Fibroblast of skin of left quadriceps (primary cell): ENCODE results near the gene TUBG2.
"Not testable (repeated sequence)": the region's sequence is repeated elsewhere in the genome, so short reads cannot be mapped to it uniquely, and the experiment has no call there.

Source experiments
- DNase-seq, 2 experiments: peaks; one replicate each; pipeline ENCODE4 v3.0.0-alpha.2; 2013; ENCODE audit warnings: low read depth in 2 of 2

TUBG2 gene

DNA sequence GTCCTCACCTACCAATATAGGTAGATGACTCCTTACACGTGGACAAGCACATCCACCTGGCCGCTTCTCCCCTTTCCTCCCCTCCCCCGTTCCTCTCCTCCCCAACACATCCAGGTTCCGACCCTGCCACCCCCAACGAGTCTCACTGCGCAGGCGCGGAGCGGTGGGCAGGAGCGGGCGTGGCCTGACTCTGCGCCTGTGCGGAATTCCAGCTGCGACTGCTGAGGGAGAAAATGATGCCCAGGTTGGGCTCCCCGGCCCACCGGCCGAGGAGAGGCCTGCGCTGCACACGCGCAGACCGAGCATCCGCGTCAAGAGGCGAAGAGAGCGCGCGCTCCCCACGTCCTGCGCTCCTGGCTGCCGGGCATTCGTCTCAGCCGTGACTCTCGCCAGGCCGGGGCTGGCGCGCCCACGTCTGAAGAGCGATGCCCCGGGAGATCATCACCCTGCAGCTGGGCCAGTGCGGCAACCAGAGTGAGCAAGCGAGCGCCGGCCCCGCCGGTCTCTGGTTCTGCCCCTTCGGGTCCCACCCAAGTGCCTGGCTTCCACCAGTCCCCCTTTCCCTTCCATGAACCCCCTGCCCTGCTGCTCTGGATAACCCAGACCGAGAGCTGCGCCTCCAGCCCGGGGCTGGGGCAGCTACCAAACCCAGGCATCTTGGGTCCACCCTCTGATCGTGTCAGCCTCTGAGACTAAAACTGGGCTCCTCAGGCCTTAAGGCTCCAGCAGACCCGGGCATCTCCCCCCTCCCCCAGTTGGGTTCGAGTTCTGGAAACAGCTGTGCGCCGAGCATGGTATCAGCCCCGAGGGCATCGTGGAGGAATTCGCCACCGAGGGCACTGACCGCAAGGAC, at the start of gene TUBG2:
Gene TUBG2 (plus strand): TSS at position 206 of the 853 bp plus-strand sequence. CDS start 220 bp downstream, at position 426.
- DNase-seq, result peak; percentile 80 to 83

DNA sequence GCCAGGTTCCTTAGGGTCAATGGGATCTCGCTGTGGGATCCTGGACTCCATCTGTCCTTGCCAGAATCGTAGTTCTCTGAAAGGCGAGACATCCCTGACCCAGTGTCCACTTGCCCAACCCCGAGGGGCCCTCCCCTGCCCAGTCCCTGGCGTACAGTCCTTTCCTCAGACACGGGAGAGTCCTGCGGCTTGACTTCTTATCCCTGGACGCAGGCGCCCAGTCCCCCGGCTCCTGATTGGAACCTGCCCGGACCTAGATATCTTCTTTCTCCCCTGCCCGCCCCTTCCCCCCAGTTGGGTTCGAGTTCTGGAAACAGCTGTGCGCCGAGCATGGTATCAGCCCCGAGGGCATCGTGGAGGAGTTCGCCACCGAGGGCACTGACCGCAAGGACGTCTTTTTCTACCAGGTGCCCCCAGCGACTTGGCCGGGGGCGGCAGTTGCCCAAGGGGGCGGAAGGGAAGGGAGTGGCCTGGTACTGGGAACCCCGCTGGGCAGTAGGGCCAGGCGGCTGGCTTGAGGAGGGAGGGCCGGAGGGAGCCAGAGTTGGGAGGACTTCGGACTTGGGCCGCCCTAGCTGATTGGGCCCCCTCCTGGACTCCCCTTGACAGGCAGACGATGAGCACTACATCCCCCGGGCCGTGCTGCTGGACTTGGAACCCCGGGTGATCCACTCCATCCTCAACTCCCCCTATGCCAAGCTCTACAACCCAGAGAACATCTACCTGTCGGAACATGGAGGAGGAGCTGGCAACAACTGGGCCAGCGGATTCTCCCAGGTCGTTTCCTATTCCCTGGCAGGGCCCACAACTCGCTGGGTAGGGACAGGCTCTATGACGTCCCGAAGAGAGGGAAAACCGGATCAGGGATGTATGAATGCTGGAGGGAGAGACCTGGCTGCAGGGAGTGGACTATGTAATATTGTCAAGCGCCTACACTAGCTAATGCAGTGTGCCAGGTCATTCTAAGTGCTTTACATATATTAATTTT, 49.0 kb upstream of the TUBG2 start:
- not testable (repeated sequence) for DNase-seq

DNA sequence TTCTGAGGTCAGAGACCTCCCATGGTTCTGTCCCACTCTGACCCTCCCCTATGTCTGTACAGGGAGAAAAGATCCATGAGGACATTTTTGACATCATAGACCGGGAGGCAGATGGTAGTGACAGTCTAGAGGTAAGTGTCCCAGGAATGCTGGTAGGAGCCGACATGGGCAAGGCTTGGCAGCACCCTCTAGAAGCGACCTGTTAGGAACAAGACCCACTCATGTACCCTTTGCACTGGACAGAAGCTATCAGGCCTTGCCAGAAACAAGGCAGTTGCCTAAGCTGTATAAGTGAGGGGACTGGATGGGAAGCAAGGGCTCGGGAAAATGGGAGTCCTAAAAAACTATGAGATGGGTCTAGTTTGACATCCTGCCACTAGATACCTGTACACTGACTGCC, 47.1 kb upstream of the TUBG2 start:
- DNase-seq, result no peak

DNA sequence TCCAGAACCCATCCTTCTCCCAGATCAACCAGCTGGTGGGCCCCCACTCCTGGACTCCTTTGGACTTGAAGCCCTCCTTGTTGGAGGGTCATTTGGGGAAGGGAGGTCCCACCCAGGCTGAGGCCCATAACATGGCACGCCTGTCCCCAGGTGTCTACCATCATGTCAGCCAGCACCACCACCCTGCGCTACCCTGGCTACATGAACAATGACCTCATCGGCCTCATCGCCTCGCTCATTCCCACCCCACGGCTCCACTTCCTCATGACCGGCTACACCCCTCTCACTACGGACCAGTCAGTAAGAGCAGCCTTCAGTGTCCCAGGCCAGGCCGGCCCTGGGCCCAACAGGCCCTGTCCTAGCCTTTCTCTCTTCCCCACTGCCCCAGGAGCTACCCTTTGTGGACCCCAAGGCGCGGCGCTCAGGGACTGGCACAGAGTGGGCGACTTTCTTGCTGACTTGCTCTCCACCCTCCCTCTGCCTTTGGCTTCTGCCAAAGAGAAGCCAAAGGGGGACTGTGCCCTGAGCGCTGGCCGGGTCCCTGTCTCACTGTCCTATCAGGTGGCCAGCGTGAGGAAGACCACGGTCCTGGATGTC, 45.3 kb upstream of the TUBG2 start:
- no peak for DNase-seq

DNA sequence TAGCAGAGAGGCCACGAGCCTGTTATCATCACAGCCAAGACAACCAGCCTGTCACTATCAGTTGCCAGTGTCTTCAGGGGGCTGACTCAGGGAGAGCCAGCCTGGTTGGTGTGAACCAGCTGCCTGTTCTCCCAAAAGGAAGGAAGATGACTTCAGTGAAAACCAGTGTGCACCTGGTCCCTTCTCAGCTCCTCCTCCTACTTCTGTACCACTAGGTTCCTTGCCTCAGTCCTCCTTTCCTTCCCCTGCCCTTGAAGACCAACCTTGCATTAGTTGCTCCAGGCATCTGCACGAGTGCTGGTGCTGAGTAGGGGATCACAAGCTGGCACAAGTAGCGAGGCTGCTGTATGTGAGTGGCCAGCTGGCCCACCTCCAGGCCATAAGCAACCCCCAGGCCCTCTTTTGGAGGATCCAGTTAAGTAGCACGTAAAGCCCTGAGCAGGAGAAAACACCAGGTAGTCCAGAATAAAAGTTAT, 41.1 kb upstream of the TUBG2 start:
- no peak for DNase-seq

DNA sequence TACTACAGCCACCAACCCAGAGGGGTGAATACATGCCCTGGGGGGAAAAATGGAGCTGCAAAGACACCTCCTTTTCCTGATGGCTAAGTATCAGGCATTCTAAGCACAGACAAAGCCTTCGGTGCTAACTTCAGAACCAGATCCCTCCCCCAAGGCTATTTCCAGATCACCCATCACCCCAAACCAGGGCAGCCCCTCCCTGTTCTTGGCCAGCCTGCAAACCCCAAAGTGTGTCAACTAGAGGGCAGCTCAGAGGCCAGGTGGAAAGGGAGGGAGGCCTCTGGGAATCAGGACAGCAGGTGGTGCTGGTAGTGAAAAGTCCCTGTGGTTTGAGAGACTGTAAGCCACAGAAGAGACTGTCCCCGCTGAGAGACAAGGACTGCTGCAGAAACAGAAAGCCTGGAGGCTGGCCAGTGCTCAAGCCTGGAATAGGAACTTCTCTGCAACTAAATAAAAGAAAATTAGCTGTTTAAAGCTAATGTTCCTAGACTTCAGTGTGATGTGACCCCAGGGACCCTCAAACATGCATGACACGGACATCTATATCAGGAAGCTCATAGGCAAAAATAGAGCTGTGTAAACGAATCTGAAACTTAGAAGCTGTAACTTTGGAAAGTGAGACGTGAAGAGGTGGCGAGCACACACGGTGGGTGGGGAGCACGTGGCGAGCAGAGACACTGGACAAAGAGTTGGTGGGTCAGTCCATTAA, 40.5 kb upstream of the TUBG2 start:
- DNase-seq, result no peak

DNA sequence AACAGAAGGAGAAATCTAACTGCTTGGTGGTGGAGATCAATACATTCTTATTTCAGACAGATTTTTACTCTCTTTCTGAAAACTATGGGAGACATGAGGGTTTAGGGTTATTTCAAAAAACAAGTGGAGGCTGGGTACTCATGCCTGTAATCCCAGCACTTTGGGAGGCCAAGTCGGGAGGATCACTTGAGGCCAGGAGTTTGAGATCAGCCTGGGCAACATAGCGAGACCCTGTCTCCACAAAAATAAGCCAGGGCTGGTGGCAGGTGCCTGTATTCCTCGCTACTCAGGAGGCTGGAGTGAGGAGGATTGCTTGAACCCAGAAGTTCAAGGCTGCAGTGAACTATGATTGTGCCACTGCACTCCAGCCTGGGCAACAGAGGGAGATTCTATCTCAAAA, 37.1 kb upstream of the TUBG2 start:
- DNase-seq, result not testable (repeated sequence)

DNA sequence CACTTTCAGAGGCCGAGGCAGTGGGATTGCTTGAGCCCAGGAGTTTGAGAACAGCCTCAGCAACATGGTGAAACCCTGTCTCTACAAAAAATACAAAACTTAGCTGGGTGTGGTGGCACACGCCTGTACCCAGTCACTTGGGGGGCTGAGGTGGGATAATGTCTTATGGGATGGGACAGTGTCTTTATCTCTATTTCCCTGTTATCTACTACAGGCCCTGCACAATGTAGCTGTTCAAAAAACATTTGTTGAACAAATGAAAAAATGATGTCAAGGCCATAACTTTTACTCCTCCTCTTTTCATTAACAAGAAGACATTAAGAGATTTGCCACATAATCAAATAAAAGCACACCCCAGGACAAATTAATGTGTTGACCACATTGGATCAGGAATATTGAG, 35.8 kb upstream of the TUBG2 start:
- no peak for DNase-seq

DNA sequence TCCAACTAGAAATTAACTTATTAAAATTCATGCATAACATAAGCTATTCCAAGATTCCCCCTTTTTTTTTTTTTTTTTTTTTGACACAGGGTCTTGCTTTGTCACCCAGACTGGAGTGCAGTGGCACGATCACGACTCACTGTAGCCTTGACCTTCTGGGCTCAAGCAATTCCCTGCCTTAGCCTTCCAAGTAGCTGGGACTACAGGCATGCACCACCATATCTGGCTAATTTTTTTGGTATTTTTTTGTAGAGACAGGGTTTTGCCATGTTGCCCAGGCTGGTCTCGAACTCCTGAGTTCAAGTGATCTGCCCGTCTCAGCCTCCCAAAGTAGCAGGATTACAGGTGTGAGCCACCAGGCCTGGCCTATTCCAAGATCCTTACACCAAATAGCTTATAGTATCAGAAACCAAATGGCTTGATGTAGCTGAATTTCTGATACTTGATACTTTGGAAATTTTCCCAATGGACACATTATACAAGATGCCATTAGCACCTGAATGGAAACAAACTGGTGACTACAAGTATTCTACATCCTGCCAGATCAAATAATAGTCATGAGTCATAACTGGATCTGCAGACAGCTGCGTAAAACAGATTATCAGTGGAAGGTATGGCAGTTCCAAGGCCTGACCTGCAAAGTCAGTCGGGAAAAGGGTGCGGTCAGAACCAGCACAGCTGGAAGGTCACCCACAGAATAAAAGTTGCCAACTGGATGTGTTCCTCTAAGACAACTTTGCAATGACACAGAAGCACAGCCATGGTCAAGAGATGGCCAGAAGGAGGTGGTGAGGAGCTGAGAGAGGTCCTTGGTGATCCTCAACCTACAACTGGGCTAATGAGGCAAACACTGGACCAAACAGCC, 35.1 kb upstream of the TUBG2 start:
- DNase-seq, result no peak

DNA sequence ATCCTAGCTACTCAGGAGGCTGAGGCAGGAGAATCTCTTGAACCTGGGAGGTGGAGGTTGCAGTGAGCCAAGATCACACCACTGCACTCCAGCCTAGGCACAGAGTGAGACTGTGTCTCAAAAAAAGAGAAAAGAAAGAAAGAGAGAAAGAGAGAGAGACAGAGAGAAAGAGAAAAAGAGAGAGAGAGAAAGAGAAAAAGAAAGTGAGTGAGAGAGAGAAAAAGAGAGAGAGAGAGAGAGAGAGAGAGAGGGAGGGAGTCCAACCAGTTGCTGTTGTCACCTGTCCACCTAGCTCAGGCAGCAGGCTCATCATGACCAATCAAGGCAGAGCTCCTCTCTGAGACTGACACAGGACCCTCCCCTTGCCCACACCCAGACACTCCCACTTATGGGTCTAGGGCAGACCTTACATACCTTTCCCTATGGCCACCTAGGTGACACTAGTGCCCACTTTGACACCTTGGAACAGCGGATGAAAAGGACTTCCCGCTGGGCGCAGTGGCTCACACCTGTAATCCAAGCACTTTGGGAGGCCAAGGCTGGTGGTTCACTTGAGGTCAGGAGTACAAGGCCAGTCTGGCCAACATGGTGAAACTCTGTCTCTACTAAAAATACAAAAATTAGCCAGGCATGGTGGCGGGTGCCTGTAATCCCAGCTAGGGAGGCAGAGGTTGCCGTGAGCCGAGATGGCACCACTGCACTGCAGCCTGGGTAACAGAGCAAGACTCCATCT, 31.9 kb upstream of the TUBG2 start:
- not testable (repeated sequence) for DNase-seq

DNA sequence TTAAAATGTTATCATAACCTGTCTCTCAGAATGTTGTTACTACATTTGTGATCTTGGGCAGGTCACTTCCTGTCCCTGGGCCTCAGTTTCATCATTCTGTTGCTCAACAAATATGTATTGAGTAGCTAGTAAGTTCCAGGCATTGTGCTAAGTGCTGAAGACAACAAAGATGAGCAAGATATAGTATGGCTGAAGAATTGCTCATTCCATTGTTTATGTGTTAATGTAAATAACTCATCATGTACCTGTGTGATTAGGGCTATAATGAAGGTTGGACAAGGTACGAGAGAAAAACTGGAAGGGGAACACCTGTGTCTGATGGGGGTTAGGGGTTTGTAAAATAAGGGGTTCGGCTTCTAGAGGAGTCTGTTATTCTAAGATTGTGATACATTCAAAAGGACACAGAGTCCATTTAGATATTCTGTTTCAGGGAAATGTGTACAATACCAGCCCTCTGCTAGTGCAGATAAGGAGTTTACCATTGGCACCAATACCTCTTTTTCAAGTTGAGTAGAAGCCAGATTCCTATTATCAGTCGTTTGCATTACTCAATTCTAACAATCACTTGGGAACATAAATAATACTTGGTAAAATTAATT, 29.6 kb upstream of the TUBG2 start:
- DNase-seq, result no peak

DNA sequence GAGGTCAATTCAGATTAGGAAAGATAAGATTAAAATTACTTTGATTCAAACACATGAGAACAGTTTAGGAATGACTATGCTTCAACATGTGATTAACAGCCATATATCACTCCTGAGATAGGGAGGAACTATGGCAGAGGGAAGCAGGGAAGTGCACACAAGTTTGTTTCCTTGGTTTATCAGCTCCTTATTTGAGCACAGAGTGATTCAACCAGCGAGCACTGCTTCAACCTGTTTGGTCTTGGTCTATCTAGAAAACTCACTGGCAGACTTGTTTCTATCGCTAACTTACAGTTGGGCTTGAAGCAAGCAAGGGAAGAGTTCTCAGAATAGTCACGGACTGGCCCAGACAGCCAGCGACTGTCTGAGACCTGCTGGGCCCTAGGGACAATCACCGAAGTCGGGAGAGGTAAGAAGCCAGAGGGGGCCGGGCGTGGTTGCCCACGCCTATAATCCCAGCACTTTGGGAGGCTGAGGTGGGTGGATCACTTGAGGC, 26.1 kb upstream of the TUBG2 start:
- DNase-seq, result no peak

DNA sequence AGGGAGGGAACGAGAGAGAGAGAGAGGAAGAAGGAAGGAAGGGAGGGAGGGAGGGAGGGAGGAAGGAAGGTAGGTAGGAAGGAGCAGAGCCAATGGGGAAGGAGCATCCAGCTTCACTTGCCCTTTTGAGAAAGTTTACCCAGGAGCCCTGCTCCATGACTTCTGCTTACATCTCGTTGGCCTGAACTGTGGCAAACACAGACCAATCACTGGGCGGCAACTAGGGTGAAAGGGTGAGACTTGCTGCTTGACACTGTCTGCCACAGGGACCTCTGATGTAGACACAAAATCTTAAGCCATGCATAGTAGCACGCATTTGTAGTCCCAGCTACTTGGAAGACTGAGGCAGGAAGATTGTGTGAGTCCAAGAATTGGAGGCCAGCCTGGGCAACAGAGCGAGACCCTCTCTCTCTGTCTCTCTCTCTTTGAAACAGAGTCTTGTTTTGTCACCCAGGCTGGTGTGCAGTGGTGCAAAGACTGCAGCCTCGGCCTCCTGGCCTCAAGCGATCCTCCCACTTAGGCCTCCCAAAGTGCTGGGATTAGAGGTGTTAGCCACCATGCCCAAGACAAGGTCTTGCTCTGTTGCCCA, 19.5 kb upstream of the TUBG2 start:
- no peak for DNase-seq

DNA sequence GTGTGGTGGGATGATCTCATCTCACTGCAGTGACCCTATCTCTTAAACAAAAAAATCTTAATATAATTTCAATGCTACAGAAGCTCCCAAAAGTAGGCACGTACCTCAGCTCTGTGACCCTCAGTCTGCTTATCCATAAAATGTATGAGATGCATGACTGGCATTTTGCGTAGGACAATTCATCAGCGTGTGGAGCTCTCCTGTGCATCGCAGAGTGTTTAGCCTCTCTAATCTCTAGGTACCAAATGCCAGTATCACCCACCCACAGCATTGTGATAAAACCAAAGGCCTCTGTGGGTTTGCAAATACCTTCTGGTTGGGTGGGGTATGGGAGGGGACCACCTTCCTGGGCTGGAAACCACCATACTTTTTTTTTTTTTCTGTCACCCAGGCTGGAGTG, 19.0 kb upstream of the TUBG2 start:
- no peak for DNase-seq

DNA sequence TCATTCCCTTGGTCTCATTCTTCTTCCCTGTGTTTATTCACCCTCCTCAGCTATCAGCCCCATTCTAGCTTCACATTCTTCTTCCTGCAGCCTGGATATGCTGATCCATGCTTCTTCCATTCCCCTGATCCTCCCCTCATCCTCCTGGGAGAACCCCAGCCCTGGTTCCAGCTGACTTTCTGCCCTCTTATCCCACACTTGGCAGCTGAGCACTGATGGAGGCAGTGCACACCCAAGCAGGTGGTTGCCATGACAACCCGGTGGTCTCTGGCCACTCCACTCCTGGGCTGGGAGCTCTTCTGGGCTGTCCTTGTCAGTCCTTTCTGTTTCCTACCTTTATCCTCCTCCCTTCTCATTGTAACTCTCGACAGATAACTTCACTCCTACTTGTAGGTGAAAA, 16.7 kb upstream of the TUBG2 start:
- DNase-seq, result no peak

DNA sequence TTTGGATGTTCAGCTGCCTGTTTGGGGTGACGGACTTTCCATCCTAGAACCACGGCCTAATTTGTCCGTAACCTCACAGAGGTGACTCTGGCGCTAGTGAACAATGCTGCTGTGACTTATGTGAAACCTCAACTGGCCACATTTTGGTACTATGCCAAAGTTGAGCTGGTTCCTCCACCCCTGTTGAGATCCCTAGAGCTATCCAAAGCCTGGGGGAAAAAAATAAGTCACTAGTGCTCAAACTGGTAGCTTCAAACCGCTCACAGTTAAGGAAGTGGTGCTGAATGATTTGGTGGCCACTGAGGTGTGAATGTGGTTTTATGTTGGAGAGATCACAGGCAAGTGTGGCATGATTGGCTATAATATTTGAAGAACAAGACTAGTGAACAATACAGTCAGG, 11.3 kb upstream of the TUBG2 start:
- no peak for DNase-seq

DNA sequence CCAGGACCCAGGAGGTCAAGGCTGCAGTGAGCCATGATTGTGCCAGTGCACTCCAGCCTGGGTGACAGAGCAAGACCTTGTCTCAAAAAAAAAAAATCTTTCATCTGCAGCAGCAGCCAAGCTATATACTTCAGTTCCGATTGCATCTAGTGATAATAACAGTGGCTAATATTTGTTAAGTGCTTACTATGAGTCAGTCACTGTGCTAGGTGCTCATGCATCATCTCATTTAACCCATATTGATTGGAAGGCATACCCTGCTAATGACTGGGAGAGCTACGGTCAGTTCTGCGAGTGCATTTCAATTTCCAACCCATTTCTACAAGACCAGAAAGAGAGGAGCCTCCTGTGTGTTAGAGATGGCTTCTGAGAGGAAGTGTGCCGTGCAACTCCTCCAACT, 7.7 kb upstream of the TUBG2 start:
- DNase-seq, result no peak

DNA sequence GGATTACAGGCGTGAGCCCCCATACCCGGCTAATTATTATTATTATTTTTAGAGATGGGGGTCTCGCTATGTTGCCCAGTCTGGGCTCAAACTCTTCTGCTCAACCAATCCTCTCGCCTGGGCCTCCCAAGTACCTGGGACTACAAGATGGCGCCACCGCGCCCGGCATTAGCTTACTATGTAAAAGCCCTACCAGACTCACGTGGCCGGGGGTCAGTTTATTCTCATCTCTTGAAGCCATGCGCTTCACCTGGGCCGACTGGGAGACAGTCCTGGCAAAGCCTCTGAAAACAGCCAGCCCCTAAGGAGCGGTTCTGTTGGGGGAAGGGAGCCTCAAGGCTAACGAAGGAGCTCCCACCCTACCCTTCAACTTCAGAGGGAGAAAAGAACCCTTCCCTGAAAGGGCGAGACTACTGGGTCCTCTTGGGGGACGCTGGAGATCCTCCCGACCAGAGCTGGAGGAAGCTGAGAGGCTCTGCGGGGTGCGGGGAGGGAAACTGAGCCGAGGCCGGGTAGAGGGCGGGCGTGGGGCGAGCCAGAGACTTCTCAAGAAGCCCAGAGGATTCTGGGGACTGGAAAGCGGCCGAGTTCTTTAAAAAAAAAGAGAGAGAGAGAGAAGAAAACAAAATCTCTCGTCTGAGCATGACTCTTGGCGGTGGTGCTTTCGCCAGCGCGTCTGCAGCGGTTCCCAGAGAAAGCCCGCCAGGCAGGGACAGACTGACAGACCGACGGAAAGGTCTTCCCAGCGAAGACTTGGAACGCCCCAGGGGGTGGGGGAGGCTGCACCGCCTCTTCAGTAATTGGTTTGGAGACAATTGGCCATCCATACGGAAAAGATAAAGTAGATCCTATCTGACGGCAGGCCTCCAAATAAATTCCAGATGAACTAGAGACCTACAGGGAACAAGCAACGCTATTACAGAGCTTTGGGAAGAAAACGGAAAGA, 5.6 kb upstream of the TUBG2 start:
- peak; percentile 74 to 80 for DNase-seq
